Nephron progenitor cell (in vitro differentiated cells): ENCODE data around the gene SLC26A9.

Source experiments
- DNase-seq: peaks from one replicate; pipeline ENCODE4 v3.0.0; 2021
- H3K27ac Mint-ChIP-seq: 2 replicates; pipeline ENCODE4 v1.8.0; 2021; ENCODE audit warnings: mild to moderate bottlenecking, moderate library complexity, mixed read lengths
- H3K27me3 Mint-ChIP-seq: 2 replicates; pipeline ENCODE4 v1.8.0; 2021; ENCODE audit warnings: mild to moderate bottlenecking, low read depth, mixed read lengths; ENCODE audit not compliant: poor library complexity
- H3K36me3 Mint-ChIP-seq: 2 replicates; pipeline ENCODE4 v1.8.0; 2021; ENCODE audit warnings: low read depth, mixed read lengths
- H3K4me1 Mint-ChIP-seq: 2 replicates; pipeline ENCODE4 v1.8.0; 2021; ENCODE audit warnings: mixed read lengths
- H3K4me3 Mint-ChIP-seq: 2 replicates; pipeline ENCODE4 v1.8.0; 2021; ENCODE audit warnings: mild to moderate bottlenecking, moderate library complexity, mixed read lengths
- H3K9me3 Mint-ChIP-seq: 2 replicates; pipeline ENCODE4 v1.8.0; 2021; ENCODE audit warnings: mild to moderate bottlenecking, moderate library complexity, mixed read lengths
- TF ChIP-seq, protein P1 (sequence below): fragments of 200-600 bp; sonication (generic); IDR thresholded peaks from 2 replicates; pipeline ENCODE4 v1.5.0; 2021; ENCODE audit warnings: antibody characterized with exemption

Gene SLC26A9

DNA sequence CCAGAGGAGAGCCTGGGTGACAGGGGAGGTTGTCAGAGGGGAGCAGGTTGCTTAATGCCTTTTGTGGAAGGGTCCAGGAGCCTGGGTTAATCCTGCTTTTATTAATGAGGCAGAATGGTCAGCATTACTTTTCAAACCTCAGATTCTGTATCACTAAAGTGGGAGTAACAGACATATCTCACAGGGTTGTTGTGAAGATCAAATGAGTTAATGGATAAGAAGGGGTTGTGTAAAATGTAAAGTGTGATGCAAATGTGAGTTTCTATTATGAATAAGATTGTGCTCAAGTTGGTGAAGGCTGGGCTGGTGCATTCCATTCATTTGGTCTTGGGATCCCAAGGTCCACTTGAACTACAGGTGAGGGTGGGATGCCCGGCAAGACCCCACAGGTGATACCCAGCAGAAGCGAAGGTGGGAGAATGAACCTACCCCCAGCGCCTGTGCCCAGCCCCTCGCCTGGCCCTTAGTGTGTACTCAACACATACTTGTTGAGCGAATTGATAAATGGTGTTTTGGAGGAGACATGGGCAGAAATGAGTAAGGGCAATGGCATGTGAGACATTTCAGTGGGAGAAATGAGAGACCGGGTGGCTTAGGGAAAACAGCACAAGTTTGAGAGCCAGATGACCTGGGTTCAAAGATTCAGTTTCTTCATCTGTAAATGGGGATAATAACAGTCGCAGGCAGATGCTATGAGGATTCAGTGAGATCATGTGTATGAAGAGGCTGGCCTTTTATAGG lies 6.2 kb downstream of the SLC26A9 start:
- H3K27ac Mint-ChIP-seq = peak overlapping the region; percentile 9
- TF ChIP-seq, protein P1, sequence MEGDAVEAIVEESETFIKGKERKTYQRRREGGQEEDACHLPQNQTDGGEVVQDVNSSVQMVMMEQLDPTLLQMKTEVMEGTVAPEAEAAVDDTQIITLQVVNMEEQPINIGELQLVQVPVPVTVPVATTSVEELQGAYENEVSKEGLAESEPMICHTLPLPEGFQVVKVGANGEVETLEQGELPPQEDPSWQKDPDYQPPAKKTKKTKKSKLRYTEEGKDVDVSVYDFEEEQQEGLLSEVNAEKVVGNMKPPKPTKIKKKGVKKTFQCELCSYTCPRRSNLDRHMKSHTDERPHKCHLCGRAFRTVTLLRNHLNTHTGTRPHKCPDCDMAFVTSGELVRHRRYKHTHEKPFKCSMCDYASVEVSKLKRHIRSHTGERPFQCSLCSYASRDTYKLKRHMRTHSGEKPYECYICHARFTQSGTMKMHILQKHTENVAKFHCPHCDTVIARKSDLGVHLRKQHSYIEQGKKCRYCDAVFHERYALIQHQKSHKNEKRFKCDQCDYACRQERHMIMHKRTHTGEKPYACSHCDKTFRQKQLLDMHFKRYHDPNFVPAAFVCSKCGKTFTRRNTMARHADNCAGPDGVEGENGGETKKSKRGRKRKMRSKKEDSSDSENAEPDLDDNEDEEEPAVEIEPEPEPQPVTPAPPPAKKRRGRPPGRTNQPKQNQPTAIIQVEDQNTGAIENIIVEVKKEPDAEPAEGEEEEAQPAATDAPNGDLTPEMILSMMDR = no peak
- H3K4me1 Mint-ChIP-seq = peaks cover 36% of the 10 kb centered on the region
- DNase-seq = no peak
- H3K27me3 Mint-ChIP-seq = peaks cover 30% of the 10 kb centered on the region
- no peaks in the 10 kb centered on the region for H3K36me3 Mint-ChIP-seq
- no peak overlapping the region for H3K4me3 Mint-ChIP-seq
- no peaks in the 10 kb centered on the region for H3K9me3 Mint-ChIP-seq

DNA sequence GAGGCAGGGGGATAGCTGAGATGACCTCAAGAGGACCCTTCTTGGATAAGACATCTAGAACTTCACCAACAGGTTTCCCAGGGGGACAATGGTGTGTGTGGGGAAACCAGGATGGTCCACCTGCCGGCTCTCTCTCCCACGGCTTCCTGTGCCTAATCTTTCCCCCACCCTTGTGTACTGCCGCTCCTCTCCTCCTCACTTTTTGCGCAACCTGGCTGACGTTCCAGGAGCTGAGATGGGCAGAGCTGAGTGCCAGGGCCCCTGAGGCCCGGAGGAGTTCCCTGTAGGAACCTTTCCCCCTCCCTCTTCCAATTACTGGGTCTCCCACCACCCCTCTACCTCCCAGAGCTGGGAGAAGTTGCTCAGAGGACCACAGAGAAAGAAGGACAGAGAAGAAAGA lies 6.9 kb downstream of the SLC26A9 start:
- TF ChIP-seq, protein P1 = no peak
- Mint-ChIP-seq H3K4me3 (no peak overlapping the region), H3K36me3 (no peaks in the 10 kb centered on the region), H3K27ac (no peak overlapping the region), H3K4me1 (peaks cover 33% of the 10 kb centered on the region), H3K9me3 (no peaks in the 10 kb centered on the region), H3K27me3 (peaks cover 30% of the 10 kb centered on the region)
- no peak for DNase-seq

DNA sequence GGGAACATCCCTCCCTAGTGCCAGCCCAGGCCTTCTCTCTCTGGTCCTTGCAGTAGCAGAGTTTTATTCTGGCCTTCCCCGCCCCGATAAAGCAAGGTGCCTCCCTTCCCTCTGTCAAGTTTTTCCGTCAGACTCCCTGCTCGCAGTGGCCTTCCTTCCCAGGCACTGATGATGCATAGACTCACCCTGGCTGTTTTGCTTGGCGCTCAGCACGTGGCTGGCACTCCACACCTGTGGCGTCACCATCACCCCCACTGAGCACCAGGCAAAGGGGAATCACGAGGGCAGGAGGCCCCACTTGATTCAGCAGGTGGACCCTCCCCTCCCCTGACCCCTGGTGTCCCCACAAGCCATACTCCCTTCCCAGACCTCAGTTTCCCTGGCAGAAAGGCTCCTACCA lies 7.4 kb downstream of the SLC26A9 start:
- H3K27me3 Mint-ChIP-seq = peaks cover 30% of the 10 kb centered on the region
- TF ChIP-seq, protein P1 = no peak
- no peak overlapping the region for H3K4me3 Mint-ChIP-seq
- H3K36me3 Mint-ChIP-seq = no peaks in the 10 kb centered on the region
- no peak for DNase-seq
- H3K9me3 Mint-ChIP-seq = no peaks in the 10 kb centered on the region
- peaks cover 34% of the 10 kb centered on the region for H3K4me1 Mint-ChIP-seq
- no peak overlapping the region for H3K27ac Mint-ChIP-seq

DNA sequence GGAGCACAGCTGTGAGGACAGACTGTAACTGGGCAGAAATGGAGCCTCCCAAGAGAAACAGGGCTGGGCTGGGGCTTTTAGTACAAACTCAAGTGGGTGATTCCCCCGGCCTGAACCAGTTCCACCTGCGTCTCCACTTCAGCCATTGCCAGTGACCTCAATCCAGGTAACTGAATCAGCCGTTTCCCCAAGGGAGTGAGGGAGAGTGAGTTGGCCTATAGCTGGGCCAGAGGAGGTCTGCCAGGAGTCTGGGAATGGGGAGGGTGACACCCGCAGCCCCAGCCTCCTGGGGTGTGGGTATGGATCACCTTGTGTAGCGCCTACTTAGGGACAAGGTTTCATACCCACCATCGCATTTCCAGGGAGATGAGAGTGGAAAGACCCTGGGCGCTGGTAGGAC lies 8.5 kb downstream of the SLC26A9 start:
- Mint-ChIP-seq H3K9me3 (no peaks in the 10 kb centered on the region), H3K4me3 (no peak overlapping the region)
- no peak for DNase-seq

DNA sequence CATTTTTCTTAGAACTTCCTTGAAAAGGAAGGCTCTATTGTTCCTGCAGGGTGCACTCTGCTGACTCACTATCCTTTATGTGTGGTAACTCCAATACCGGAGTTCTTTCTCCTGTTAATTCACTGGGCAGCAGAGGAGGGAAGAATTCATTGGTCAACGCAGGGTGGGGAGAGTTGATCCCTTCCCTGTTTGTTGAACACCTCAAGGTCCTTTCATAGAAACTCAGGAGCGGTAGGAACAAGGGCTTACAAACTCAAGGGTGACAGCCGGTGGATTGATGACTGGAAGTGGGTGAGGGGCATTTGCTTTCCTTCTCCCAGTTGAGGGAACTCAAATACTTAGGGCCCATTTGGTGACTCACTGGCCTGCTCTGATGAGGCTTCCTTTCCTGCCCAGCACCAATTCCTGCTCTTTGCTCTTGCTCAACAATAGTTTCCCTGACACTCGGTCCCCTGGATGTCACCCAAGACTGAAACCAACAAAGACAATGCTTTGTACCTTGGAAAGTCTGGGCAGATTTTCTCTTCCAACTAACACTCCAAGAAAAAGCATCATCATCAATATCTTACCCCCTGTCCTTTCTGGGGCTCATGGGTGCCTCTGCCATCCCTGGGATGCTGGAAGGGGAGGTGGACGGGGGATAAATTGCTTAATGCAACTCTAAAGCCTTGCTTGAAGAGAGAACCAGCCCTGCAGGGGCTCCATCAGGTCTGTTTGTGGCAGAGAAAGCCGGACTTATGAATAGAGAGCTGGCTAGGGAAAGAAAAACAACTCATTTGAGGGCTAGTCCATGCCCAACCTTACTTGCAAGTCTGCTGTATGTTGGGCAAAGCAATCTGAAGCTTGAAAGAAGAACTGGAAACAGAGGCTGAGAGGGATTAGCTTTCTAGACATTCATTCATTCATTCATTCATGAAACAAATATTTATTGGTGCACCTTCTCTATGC lies 9.3 kb downstream of the SLC26A9 start:
- no peak overlapping the region for H3K27ac Mint-ChIP-seq

More for the DNA sequence above, 8.5 kb downstream of the SLC26A9 start:
- H3K27me3 Mint-ChIP-seq = peaks cover 27% of the 10 kb centered on the region
- H3K36me3 Mint-ChIP-seq = no peaks in the 10 kb centered on the region
- H3K4me1 Mint-ChIP-seq = peaks cover 32% of the 10 kb centered on the region
- TF ChIP-seq, protein P1 = no peak
- no peak overlapping the region for H3K27ac Mint-ChIP-seq

More for the DNA sequence above, 9.3 kb downstream of the SLC26A9 start:
- Mint-ChIP-seq H3K4me1 (peaks cover 32% of the 10 kb centered on the region), H3K27me3 (peaks cover 21% of the 10 kb centered on the region), H3K4me3 (no peak overlapping the region), H3K9me3 (no peaks in the 10 kb centered on the region), H3K36me3 (no peaks in the 10 kb centered on the region)
- no peak for DNase-seq
- TF ChIP-seq, protein P1 = no peak
